Stromal cell of bone marrow (primary cell): ENCODE results near the gene FAIM2.

Source experiments
- DNase-seq: peaks from one replicate; pipeline ENCODE4 v3.0.0-alpha.2; 2012; ENCODE audit warnings: low read depth

Gene FAIM2

GRCh38 chr12:49939307-49939706 lies 35.6 kb upstream of the FAIM2 start:
- DNase-seq = no peak

GRCh38 chr12:49937639-49938300 lies 34.1 kb upstream of the FAIM2 start:
- DNase-seq = no peak

GRCh38 chr12:49936925-49937324 lies 33.2 kb upstream of the FAIM2 start:
- no peak for DNase-seq

GRCh38 chr12:49934505-49934904 lies 30.8 kb upstream of the FAIM2 start:
- DNase-seq = no peak

- DNase-seq = no peak
These were observed 30.1 kb upstream of the FAIM2 start for GRCh38 chr12:49933796-49934195.

GRCh38 chr12:49932533-49933130 lies 28.9 kb upstream of the FAIM2 start:
- no peak for DNase-seq

GRCh38 chr12:49932023-49932422 lies 28.3 kb upstream of the FAIM2 start:
- no peak for DNase-seq

- DNase-seq = peak; percentile 69
These were observed 27.0 kb upstream of the FAIM2 start for GRCh38 chr12:49930515-49931288.

- DNase-seq = no peak
These were observed 25.9 kb upstream of the FAIM2 start for GRCh38 chr12:49929581-49929980.

GRCh38 chr12:49928471-49928870 lies 24.8 kb upstream of the FAIM2 start:
- DNase-seq = no peak

GRCh38 chr12:49925433-49926204 lies 21.9 kb upstream of the FAIM2 start:
- no peak for DNase-seq

- DNase-seq = no peak
These were observed 21.0 kb upstream of the FAIM2 start for GRCh38 chr12:49924628-49925246.

- no peak for DNase-seq
These were observed 20.3 kb upstream of the FAIM2 start for GRCh38 chr12:49923880-49924556.

GRCh38 chr12:49923035-49923644 lies 19.4 kb upstream of the FAIM2 start:
- DNase-seq = no peak

GRCh38 chr12:49922349-49923034 lies 18.8 kb upstream of the FAIM2 start:
- no peak for DNase-seq

GRCh38 chr12:49921936-49922335 lies 18.2 kb upstream of the FAIM2 start:
- no peak for DNase-seq

GRCh38 chr12:49921299-49921698 lies 17.6 kb upstream of the FAIM2 start:
- no peak for DNase-seq

GRCh38 chr12:49920915-49921286 lies 17.2 kb upstream of the FAIM2 start:
- DNase-seq = no peak

- DNase-seq = no peak
These were observed 16.7 kb upstream of the FAIM2 start for GRCh38 chr12:49920241-49920914.

GRCh38 chr12:49917788-49918173 lies 14.1 kb upstream of the FAIM2 start:
- no peak for DNase-seq
